Measurements from ENCODE around the gene SPEN.

The SPEN gene

DNA sequence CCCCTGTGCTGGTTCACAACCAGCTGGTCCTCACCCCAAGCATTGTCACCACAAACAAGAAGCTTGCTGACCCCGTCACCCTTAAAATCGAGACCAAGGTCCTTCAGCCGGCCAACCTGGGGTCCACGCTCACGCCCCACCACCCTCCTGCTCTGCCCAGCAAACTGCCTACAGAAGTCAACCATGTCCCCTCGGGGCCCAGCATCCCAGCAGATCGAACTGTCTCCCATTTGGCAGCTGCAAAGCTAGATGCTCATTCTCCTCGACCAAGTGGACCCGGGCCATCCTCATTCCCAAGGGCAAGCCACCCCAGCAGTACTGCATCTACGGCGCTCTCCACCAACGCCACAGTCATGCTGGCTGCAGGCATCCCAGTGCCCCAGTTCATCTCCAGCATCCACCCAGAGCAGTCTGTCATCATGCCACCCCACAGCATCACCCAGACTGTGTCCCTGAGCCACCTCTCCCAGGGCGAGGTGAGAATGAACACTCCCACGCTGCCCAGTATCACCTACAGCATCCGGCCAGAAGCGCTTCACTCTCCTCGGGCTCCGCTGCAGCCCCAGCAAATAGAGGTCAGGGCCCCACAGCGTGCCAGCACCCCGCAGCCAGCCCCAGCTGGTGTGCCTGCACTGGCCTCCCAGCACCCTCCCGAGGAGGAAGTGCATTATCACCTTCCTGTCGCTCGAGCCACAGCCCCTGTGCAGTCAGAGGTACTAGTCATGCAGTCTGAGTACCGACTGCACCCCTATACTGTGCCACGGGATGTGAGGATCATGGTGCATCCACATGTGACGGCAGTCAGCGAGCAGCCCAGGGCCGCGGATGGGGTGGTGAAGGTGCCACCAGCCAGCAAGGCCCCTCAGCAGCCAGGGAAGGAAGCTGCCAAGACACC lies 87.8 kb downstream of the SPEN start:
- no peak overlapping the region for H3K4me3 ChIP-seq (ENCODE audit: low read length)
- TF ChIP-seq, protein P1, sequence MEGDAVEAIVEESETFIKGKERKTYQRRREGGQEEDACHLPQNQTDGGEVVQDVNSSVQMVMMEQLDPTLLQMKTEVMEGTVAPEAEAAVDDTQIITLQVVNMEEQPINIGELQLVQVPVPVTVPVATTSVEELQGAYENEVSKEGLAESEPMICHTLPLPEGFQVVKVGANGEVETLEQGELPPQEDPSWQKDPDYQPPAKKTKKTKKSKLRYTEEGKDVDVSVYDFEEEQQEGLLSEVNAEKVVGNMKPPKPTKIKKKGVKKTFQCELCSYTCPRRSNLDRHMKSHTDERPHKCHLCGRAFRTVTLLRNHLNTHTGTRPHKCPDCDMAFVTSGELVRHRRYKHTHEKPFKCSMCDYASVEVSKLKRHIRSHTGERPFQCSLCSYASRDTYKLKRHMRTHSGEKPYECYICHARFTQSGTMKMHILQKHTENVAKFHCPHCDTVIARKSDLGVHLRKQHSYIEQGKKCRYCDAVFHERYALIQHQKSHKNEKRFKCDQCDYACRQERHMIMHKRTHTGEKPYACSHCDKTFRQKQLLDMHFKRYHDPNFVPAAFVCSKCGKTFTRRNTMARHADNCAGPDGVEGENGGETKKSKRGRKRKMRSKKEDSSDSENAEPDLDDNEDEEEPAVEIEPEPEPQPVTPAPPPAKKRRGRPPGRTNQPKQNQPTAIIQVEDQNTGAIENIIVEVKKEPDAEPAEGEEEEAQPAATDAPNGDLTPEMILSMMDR (conservative IDR thresholded peaks at IDR 0.05; ENCODE audit: low read length) = no peak
- no peak for DNase-seq (ENCODE audit: low read depth)

DNA sequence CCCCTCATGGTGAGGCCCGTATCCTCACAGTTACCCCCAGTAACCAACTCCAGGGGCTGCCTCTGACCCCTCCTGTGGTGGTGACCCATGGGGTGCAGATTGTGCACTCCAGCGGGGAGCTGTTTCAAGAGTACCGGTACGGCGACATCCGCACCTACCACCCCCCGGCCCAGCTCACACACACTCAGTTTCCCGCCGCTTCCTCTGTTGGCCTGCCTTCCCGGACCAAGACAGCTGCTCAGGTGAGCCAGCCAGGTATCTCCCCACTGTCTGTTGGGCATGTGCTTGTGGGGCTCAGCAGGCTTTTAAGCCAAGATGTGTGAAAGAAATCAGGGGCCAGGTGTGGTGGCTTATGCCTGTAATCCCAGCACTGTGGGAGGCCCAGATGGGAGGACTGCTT lies 88.5 kb downstream of the SPEN start:
- H3K4me3 ChIP-seq (ENCODE audit: low read length) = no peak overlapping the region
- no peak for DNase-seq (ENCODE audit: low read depth)
- TF ChIP-seq, protein P1 (conservative IDR thresholded peaks at IDR 0.05; ENCODE audit: low read length) = no peak

GRCh38 chr1:15937146-15937545 lies 89.6 kb downstream of the SPEN start:
- DNase-seq (ENCODE audit: low read depth) = no peak
- no peak overlapping the region for H3K4me3 ChIP-seq (ENCODE audit: low read length)
- TF ChIP-seq, protein P1 (conservative IDR thresholded peaks at IDR 0.05; ENCODE audit: low read length) = no peak

- peak; percentile 53 for DNase-seq (ENCODE audit: low read depth)
- TF ChIP-seq, protein P1 (conservative IDR thresholded peaks at IDR 0.05; ENCODE audit: low read length) = no peak
- H3K4me3 ChIP-seq (ENCODE audit: low read length) = no peak overlapping the region
Measured at GRCh38 chr1:15937706-15938168, 90.2 kb downstream of the SPEN start.

DNA sequence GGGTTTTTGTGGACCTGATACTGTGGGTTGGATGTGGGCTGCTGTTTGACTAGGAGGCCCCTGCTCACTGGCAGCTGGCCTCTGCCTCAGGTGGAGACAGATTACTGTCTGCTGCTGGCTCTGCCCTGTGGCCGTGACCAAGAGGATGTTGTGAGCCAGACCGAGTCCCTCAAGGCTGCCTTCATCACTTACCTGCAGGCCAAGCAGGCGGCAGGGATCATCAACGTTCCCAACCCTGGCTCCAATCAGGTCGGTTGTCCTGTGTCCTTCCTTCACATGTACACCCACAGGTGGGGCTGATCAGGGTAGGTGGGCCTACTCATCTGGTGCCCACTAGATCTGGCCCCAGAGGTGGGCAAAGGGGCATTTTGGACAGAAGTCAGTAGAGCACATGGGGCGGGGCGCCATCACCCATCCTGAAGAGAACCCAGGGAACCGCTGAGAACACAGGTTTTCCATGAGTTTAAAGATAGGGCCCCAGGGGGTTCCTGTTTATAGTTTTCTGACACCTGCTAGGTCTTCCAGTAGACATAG lies 91.2 kb downstream of the SPEN start:
- H3K4me3 ChIP-seq (ENCODE audit: low read length) = no peak overlapping the region
- DNase-seq (ENCODE audit: low read depth) = no peak
- TF ChIP-seq, protein P1 (conservative IDR thresholded peaks at IDR 0.05; ENCODE audit: low read length) = no peak

DNA sequence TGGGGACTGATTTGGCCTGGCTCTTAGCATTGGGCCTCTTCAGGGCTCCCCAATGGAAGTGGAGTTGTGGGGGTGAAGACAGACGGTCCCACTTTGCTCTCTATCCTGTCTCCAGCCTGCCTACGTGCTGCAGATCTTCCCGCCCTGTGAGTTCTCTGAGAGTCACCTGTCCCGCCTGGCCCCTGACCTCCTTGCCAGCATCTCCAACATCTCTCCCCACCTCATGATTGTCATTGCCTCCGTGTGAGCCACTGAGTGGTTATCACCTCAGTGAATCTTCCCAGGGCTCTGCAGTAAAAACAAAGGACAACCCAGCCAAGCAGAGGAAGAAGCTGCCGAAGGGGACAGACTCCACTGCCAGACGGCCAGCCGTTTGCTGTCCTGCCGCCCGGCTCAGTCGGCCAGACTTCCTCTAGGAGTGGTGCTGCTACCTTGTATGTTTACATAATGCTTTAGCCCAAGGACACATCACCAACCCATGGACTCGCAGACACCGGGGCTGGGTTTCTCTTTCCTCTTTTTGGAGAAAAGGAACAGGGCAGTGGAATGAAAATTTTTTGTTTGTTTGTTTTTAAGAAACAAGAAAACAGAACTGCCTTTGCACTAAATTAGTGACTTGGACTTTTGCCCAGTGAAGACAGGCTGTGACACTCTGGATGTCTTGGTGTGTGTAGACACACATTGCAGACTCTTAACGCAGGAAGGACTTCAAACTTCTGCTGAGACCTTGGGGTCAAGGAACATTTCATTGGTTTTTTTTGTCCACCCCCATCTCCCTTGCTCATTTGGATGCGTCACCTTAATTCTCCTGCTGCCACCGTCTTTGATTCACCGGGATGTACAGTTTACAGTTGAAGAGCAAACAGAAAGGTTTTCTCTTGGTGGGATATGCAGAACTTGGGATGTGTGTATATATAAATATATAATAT lies 91.9 kb downstream of the SPEN start:
- no peak overlapping the region for H3K4me3 ChIP-seq (ENCODE audit: low read length)
- DNase-seq (ENCODE audit: low read depth) = peak; percentile 36
- TF ChIP-seq, protein P1 (conservative IDR thresholded peaks at IDR 0.05; ENCODE audit: low read length) = no peak
